Cardiac septum (tissue), 1 donor: ENCODE data around the gene NOPCHAP1. TPM values are rescaled to one million over a fixed set of nuclear protein-coding genes. Genes with fewer than 3 reads are reported as not detected.
"Not testable (repeated sequence)": the region's sequence is repeated elsewhere in the genome, so short reads cannot be mapped to it uniquely, and the experiment has no call there.

Experiments used
- DNase-seq: peaks from one replicate; pipeline ENCODE4 v3.0.0-alpha.2; 2020; ENCODE audit warnings: low spot score
- intact Hi-C: fragments of 100-400 bp; cut with DNase I; formaldehyde crosslinking; loops from one replicate; pipeline ENCODE4 v1.14.0; 2022
- long read RNA-seq: library from polyadenylated mRNA; unstranded; transcript quantifications from one replicate; pipeline ENCODE4 v2.0.0, GENCODE V29; 2021
- total RNA-seq: library from RNA; stranded (reverse); fragmentation: NEBNext Ultra II Directional; extraction: Animal tissue kit (Norgen Biotek cat#: 25700); gene quantifications from one replicate; pipeline ENCODE4 v1.2.1, GENCODE V29; 2021
- donor health status: DM: no; HTN: no; CAD: no.

The NOPCHAP1 gene, protein sequence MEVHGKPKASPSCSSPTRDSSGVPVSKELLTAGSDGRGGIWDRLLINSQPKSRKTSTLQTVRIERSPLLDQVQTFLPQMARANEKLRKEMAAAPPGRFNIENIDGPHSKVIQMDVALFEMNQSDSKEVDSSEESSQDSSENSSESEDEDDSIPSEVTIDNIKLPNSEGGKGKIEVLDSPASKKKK
- 9.4 TPM for total RNA-seq
- long read RNA-seq, full-length matches to known transcripts = 9 of 13 reads
- long read RNA-seq, partial matches to known transcripts = 3 of 13 reads
- long read RNA-seq, other reads (novel, unspliced or antisense) = 1 of 13 reads

DNA sequence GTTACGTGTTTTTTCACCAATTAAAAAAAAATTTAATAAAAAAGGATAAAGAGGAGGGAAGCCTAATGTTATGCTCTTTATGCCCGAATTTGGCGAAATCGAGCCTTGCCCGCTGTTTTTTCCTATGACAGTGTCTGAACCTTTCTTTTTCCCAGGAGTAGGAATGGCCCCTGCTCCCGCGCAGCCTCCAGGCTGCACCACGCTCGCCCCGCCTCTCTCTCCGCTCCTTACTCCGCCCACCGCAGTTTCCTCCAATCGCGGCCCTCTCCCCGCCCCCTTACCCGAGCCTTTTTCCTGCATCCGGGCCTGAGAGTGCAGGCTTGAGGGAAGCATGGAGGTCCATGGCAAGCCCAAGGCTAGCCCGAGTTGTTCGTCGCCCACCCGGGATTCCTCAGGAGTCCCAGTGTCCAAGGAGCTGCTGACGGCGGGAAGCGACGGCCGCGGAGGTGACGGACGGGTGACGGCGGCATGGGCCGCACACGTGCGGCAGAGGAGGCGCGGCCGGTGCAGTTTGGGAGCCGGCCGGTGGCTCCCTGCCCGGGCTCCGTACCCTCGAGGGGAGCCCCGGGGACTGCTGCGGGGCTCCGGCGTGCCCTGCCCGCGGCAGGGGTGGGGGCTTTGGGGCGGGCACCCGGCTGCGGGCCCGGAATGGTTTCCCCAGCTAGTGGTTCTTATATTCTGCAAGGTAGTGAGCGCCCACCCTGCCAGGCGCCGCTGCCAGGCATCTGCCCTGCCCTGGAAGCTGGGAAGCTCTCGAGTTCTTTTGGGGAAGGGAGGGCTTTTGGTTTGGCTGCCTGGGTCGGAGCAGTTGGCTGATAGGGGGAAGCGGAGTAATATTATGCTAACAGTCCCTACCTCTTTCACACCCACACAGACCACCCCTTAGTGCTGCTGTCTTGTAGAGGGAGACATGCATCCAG lies at the start of gene NOPCHAP1:
Gene NOPCHAP1 (plus strand): TSS at position 295 of the 920 bp plus-strand sequence. CDS start 37 bp downstream, at position 332.
- peak; percentile 97 for DNase-seq
- intact Hi-C loops = no loop called here

DNA sequence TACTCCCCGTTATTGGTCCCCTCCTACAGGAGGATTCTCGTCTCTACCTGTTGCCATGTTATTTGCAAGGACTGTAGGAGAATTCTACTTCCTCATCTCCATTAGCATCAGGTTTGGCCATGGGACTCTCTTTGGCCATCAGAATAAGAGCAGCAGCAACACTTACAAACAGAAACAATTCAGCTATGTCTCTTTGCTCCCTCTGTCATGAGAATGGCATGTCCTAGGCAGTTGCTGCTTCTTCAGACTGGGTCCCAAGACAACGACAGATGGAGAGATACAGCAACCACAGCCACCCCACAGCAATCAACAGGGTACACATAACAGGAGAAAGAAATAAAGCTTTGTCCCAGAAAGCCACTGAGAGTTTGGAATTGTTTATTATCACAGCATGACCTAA lies 47.7 kb upstream of the NOPCHAP1 start:
- DNase-seq = no peak
- intact Hi-C loops = no loop called here

DNA sequence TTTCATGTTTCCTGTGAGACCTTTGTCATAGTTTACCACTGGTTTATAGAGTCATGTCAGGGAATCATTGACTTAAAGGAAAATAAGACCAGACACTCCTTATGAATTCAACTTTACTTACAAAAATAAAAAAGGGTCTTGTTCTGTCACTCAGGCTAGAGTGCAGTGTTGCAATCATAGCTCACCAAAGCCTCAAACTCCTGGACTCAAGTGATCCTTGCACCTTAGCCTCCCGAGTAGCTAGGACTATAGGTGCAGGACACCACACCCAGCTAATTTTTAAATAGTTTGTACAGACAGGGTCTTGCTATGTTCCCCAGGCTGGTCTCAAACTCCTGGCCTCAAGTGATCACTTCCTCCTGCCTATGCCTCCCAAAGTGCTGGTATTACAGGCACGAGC lies 47.0 kb upstream of the NOPCHAP1 start:
- DNase-seq = no peak
- intact Hi-C loops = no loop called here

DNA sequence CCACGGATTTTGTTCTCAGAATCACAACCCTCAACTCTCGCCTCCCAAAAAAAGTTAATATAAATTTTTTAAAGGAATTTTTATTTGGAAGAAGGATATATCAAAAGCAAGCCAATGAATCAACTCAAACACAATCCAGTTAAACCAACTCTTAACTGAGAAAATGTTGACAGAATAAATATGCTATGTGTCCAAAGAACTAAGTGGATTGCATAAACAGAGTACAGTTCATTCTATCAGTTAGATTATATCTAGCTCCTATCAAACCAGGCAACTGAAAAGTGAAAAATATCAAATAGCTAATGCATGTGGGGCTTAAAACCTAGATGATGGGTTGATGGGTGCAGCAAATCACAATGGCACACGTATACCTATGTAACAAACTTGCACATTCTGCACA lies 44.7 kb upstream of the NOPCHAP1 start:
- DNase-seq = no peak
- intact Hi-C loops = no loop called here

DNA sequence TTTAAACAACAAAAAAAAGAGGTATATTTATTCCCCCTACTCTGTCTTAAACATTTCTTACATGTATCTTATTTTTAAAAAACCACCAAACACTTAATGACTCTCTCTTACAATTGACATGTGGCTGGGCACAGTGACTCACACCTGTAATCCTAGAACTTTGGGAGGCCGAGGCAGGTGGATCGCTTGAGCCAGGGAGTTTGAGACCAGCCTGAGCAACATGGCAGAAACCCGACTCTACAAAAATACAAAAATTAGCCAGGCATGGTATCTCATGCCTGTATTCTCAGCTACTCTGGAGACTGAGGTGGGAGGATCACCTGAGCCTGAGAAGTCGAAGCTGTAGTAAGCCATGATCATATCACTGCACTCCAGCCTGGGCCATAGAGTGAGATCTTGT lies 44.0 kb upstream of the NOPCHAP1 start:
- no peak for DNase-seq
- intact Hi-C loops = no loop called here

DNA sequence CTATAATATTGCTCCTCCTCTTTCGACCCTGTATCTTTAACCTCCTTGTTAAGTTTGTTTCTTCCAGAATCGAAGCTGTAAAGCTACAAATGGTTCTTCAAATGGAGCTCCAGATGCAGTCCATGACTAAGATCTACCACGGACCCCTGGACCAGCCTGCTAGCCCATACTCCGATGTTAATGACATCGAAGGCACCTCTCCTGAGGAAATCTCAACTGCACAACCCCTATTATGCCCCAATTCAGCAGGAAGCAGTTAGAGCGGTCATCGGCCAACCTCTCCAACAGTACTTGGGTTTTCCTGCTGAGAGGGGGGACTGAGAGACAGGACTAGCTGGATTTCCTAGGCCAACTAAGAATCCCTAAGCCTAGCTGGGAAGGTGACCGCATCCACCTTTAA lies 42.7 kb upstream of the NOPCHAP1 start:
- DNase-seq, intact Hi-C loops: not testable (repeated sequence)

DNA sequence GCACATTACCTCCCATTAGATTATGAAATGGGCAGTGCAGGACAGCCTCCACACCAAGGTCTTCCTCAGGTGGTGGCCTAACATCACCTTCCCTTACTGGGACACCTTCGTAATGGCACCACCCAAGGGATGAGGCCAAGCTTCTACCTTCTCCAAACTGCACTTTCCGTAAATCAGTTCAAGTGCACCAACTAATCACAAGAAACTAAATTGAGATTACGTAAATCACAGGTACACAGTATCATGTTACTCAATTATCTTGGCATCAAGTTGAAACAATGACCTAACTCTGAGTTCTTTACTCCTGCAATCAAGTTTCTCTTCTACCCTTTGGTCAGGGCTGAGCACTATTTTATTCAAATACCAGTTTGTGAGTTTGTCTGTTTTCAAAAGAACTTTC lies 41.9 kb upstream of the NOPCHAP1 start:
- intact Hi-C loops = no loop called here
- DNase-seq = no peak

DNA sequence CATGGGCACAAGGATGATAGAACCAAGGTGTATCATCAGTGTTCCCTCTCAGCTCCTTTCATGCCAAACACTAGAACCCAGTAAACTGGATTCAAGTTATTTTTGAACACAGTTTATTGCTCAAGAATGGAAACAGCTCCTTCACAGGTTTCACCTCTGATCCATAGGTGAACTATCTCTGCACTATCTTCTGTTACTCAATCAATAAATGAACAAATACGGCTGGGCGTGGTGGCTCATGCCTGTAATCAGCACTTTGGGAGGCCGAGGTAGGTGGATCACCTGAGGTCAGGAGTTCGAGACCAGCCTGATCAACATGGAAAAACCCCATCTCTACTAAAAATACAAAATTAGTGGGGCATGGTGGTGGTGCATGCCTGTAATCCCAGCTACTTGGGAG lies 37.4 kb upstream of the NOPCHAP1 start:
- intact Hi-C loops, DNase-seq: not testable (repeated sequence)

DNA sequence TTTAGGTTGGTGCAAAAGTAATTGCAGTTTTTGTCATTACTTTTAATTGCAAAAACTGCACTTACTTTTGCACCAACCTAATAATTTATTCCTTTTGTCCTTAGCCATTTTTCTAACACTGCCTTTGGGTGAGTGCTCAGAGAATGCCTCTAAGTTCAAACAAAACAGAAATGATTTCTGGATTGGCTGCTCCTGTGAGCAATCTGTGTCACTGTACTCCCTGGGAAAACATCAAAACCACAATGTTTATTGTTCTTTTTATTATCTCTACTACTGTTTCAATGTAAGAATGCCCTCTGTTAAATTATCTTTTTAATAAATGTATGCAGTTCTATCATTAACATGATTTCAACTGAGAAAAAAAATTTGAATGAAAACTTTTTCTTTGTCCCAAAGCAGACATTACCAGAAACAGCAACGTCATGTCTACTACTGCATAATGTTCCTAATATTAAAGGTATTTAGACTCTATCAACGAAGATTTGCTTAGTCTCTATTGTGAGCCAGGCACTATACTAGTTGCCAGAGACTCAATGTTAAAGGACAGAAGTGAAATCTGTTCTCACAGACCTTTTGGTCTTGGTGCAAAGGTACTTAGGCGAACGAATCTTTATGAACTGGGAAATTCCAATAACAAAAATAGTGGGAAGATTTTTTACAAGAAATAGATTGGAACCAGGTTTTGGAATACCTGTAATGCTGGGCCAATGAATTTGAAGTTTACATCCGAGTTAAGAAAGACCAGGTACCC lies 34.2 kb upstream of the NOPCHAP1 start:
- DNase-seq = no peak
- intact Hi-C loops = no loop called here

DNA sequence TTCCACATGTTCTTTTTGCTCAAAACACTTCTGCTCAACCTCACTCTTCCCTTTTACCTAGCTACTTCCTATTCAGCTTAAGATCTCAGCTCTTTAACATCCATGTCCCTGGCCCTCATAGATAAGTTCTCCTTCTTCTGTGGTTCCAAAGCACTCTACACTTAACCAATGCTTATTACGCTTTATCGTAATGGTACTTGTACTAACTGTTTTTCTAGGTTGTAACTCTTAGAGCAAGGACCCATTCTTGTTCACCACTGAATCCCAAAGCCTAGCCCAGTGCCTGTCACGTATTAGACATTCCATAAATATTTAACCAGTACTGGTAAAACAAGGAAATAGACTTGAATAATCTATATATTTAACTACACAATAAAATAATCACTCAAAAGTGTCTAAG lies 33.3 kb upstream of the NOPCHAP1 start:
- no peak for DNase-seq
- intact Hi-C loops = no loop called here

DNA sequence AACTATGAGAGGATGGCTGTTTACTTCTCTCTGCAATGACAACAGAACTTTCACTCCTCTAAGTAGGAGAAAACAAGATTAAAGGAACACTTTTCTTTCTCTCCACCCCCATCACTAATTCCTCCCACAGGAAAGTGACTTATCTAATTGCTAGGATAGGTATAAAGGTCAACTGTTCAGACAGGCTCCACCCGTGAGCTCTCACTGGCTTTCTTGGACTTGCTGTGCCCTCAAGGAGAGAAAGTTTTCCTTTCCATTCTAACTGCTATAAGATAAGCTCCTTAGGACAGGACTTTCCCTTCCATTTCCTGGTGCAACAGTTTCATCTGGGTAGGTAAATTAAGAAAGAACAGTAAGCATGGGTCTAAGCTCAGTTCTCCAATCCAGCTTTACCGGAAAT lies 32.8 kb upstream of the NOPCHAP1 start:
- intact Hi-C loops = no loop called here
- no peak for DNase-seq

DNA sequence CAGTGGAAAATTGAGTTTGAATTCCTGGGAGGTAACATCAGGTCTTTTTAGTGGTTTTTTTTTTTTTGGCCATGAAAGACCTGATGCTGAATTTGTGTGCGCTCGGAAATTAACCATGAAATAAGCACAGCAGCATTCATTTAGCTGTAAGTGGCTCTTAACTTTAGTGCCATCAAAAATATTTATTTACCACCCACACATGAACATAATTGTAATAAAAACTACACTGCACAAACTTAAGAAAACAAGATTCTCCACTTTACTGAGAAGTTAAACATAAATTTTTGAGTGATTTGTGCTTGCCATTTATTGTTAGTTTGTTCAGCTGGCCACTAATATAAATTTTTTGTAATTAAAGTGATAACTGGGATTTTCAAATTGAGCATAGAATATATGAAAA lies 30.4 kb upstream of the NOPCHAP1 start:
- intact Hi-C loops = no loop called here

DNA sequence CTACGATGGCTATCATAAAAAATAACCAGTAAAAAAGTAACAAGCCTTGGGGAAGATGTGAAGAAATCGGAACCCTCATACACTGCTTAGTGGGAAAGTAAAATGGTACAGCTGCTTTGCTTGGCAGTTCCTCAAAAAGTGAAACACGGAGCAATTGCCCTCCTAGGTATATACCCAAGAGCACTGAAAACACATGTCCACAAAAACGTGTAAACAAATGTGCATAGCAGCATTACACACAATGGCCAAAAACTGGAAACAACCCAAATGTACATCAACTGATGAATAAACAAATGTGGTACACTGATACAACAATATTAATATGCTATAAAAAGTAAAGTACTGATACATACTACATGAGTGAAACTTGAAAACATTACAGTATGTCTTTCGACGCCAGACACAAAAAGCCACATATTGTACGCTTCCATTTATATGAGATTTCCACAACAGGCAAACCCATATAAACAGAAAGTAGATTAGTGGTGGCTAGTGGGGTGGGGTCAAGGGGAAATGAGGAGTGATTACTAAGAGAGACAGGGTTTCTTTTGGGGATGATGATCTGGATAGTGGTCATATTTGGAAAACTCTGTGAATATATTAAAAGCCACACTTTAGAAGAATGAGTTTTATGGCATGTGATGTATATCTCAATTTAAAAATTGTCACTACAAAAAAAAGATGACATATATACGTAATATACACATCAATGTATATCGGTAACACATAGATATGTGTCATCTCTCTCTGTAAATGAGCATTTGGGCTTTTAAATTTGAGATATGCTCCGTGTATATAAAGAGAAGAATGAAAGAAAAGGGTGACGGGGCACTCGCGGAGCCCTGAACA lies 29.0 kb upstream of the NOPCHAP1 start:
- intact Hi-C loops = no loop called here
- DNase-seq = no peak

More for the DNA sequence above, 30.4 kb upstream of the NOPCHAP1 start:
- no peak for DNase-seq

DNA sequence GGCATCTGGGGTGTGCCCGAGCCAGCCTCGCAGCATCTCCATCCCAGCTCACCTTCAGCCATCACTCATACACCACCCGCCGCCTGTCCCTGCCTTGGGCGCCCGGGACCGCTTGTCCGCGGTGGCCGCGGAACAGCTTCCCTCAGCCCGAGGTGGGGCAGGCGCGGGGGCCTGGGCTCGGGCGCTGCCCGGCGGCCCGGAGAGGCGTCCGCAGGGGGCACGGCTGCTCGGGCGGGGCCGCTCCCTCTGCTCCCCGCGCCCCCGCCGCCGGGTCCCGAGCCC lies 28.5 kb upstream of the NOPCHAP1 start:
- intact Hi-C loops = no loop called here
- no peak for DNase-seq

DNA sequence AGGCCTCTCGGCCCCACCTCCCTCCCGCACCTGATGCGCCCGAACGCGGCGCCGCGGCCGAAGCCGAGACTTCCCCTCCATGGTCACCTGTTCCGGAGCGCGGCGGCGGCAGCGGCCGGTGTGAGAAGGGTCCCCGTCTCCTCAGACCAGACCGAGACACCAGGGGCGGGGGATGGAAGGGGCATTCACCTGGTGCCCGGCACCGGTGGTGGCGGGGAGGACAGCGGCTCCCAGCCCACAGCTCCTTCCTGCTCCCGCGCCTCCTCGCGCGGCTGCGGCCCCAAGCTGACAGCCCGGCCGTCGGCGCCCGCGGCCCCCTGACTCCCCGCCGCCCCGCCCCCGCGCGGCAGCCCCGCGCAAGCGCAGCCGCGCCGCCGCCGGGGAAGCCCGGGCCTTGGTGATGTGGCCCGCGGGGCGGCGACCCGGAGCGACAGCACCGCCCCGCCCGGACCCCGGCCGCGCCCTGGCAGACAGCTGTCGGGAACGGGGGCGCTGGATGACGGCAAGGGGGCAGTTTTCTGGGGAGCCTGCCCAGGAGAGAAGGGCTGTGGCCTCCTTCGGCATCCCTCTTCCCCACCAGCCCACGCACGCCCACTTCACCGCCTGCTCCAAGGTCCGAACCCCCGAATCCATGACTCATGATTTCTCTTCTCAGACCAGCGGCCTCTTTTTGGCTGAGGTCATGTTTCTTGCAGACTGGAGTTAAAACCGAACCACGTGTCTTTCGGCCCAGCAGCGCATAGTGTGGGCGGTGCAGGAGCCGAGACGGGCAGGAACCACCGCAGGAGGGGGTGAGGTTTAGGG lies 27.9 kb upstream of the NOPCHAP1 start, which contains the start of gene SLC41A2:
Gene SLC41A2 (minus strand): TSS at position 290 of the 804 bp plus-strand sequence. CDS start 29,763 bp downstream, outside the sequence.
- DNase-seq = peak; percentile 83
- intact Hi-C loops = no loop called here

DNA sequence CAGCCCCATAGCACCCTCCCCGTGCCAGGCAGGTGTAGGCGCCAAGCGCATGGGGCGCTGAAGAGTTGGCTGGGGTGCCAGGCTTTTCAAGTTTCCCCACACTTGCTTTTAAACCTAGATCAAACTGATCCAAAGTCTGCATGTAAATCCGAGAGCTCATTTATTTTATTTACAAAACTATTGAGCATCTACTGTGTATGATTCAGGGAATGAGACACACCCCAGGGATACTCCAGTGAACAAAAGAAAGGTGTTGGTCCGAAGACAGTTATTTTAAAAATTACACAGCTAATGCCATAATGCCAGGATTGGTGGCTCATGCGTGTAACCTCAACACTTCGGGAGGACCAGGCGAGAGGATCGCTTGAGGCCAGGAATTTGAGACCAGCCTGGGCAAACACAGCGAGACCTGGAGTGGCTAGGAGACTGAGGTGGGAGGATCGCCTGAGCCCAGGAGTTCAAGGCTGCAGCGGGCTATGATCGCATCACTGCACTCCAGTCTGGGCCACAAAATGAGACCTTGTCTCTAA lies 27.2 kb upstream of the NOPCHAP1 start:
- intact Hi-C loops = no loop called here
- no peak for DNase-seq

DNA sequence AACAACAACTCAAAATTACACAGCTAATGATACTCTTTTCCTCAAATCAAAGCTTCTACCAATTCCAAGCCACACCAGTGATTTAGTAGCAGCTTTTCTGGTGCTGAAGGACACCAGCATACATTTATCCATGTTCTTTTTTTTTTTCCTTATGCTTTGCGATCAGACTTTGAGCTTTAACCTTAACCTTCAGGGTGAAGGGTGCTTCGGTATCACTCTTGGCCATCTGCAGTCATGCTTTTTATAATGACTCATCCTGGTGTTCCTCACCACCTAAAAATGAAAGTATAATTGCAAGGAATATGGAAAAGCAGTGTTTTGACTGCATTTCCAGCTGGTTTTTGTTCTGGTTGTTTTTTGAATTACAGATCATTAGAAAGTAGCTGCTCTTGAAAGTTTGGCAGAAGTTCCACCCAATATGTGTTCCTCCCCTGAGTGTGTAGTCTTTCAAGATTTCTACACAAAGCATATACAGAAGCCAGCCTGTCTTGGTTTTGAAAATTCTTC lies 26.7 kb upstream of the NOPCHAP1 start:
- intact Hi-C loops = no loop called here
- no peak for DNase-seq

DNA sequence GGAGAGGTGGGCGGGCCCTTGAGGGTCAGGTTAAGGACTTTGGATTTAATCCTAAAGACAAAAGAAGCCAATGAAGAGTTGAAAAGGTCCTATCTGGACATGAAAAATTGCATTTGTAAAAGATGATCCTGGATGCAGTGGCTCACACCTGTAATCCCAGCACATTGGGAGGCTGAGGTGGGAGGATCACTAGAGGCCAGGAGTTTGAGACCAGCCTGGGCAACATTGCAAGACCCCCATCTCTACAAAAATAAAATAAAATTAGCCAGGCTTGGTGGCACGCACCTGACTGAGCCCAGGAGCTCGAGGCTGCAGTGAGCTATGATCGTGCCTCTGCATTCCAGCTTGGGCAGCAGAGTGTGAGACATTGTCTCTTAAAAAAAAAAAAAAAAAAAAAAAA lies 25.7 kb upstream of the NOPCHAP1 start:
- intact Hi-C loops = no loop called here
- no peak for DNase-seq
